CD4-positive, alpha-beta T cell (primary cell): ENCODE results near the gene MIDN. TPM values are rescaled to one million over a fixed set of nuclear protein-coding genes. Genes with fewer than 3 reads are reported as not detected.

Experiments used
- ATAC-seq: fragments of 200-7000 bp; cut with Tn5 transposase; one replicate; pipeline ENCODE4 v1.10.0; 2022; ENCODE audit warnings: mild to moderate bottlenecking; ENCODE audit not compliant: poor library complexity
- CTCF ChIA-PET: fragments of 350-600 bp; sonication (Branson Sonifier 250); formaldehyde crosslinking; loops from one replicate; lab custom pipeline; 2021; ENCODE audit warnings: antibody characterized with exemption, inconsistent platforms; lab: Charles Lee
- POLR2A ChIA-PET: fragments of 350-600 bp; sonication (Branson Sonifier 250); formaldehyde crosslinking; loops from one replicate; lab custom pipeline; 2021; ENCODE audit warnings: antibody characterized with exemption, inconsistent platforms; lab: Charles Lee
- DNase-seq, 14 experiments: peaks; one replicate each; pipeline ENCODE4 v3.0.0-alpha.2; 2013 to 2020; ENCODE audit warnings: mixed read lengths in 2 of 14
- H3K27ac ChIP-seq, 2 donors: one replicate each; pipeline versions ENCODE4 v1.5.1 to v1.7.0; 2013; ENCODE audit warnings: low read length in 2 of 2, low read depth in 1 of 2, mild to moderate bottlenecking in 1 of 2
- H3K27me3 ChIP-seq, 2 experiments: 1 replicate in 1 of 2; 2 replicates in 1 of 2; pipeline versions ENCODE4 v1.6.1 to v1.7.0; 2013; ENCODE audit warnings: low read length in 2 of 2, control low read depth in 1 of 2, mild to moderate bottlenecking in 1 of 2, moderate library complexity in 1 of 2; ENCODE audit not compliant: insufficient read depth in 2 of 2, control insufficient read depth in 1 of 2
- H3K36me3 ChIP-seq: one replicate; pipeline ENCODE4 v1.6.1; 2013; ENCODE audit warnings: low read length, control low read depth; ENCODE audit not compliant: insufficient read depth
- H3K4me1 ChIP-seq: one replicate; pipeline ENCODE4 v1.6.1; 2013; ENCODE audit warnings: low read length, control low read depth; ENCODE audit not compliant: insufficient read depth
- H3K4me3 ChIP-seq: one replicate; pipeline ENCODE4 v1.5.1; 2013; ENCODE audit warnings: mild to moderate bottlenecking, low read length, moderate library complexity
- H3K9me3 ChIP-seq, 2 experiments: 1 replicate in 1 of 2; 2 replicates in 1 of 2; pipeline versions ENCODE4 v1.6.1 to v1.7.0; 2013; ENCODE audit warnings: low read length in 2 of 2, mild to moderate bottlenecking in 2 of 2, control low read depth in 1 of 2, moderate library complexity in 1 of 2; ENCODE audit not compliant: control insufficient read depth in 1 of 2, insufficient read depth in 1 of 2
- H3K27ac Mint-ChIP-seq: one replicate; pipeline ENCODE4 v1.8.0; 2020; ENCODE audit warnings: mixed read lengths
- H3K27me3 Mint-ChIP-seq: one replicate; pipeline ENCODE4 v1.8.0; 2021; ENCODE audit warnings: mixed read lengths
- H3K36me3 Mint-ChIP-seq: one replicate; pipeline ENCODE4 v1.8.0; 2021; ENCODE audit warnings: low read depth, mixed read lengths
- H3K4me1 Mint-ChIP-seq: one replicate; pipeline ENCODE4 v1.8.0; 2021; ENCODE audit warnings: low read depth, mixed read lengths
- H3K4me3 Mint-ChIP-seq: one replicate; pipeline ENCODE4 v1.8.0; 2020; ENCODE audit warnings: mild to moderate bottlenecking, mixed read lengths
- H3K9me3 Mint-ChIP-seq: one replicate; pipeline ENCODE4 v1.8.0; 2020; ENCODE audit warnings: mixed read lengths
- intact Hi-C, 2 experiments: fragments of 100-400 bp; cut with DNase I in 1 of 2; cut with micrococcal nuclease in 1 of 2; formaldehyde crosslinking; loops; one replicate each; pipeline versions ENCODE4 v1.15.1 to v1.9.0; 2023 to 2025; cut with DNase I, micrococcal nuclease
- total RNA-seq, 174 experiments: library from RNA in 2 of 174; stranded (reverse) in 2 of 174; gene quantifications; one replicate each; pipeline ENCODE4 v1.2.3 and lab custom pipeline; 2021 to 2026
- TF ChIP-seq, protein P1 (sequence below): fragments of 200-600 bp; IDR thresholded peaks from one replicate; pipeline ENCODE4 v1.8.0; 2022; ENCODE audit warnings: antibody characterized with exemption, mild to moderate bottlenecking

The MIDN gene
- total RNA-seq, 2 experiments from 2014 or later: 214 to 228 TPM

DNA sequence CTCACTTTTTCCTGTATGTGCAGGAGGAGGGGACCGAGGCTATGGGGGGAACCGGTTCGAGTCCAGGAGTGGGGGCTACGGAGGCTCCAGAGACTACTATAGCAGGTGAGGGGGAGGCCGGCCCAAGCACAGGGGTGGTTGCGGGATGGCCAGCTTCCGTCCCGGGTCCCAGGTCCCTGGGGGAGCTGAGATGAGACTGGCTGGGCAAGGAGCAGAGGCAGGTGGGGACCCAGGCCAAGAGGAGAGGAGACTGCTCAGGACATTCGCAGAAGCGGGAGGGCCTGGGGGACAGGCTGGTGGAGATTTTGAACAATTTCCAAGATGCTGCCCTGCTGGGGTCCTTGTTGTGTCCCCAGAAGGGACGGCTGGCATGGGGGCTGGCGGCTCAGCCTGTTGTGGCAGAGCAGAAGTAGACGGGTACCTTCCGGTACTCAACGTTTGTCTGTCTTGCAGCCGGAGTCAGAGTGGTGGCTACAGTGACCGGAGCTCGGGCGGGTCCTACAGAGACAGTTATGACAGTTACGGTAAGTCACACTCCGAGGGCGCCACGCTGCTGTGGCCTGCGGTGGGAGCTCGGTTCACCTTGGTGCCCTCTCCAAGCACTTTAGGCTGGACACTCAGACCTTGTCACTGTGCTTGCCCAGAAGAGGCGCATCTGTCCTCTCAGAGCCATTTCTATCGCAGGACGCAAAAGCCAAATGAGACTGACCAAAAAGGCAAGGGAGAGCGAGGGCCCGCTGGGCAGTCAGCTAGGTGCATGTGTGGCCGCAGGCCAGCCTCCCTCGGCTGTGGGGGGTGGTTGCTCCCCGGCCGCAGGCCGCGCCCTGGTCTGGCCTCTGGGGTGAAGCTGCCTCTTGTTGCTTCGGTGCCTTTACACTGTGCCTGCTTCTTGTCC lies 23.4 kb downstream of the MIDN start:
- POLR2A ChIA-PET: interaction anchor here (1.3 to 1.9 kb wide), 3 partner anchors 19 to 243 kb away, joined by 3 to 6 read pairs (median 3); no protein-coding TSS in a partner anchor
- peak overlapping the region; percentile 94 for H3K4me3 Mint-ChIP-seq
- H3K27ac Mint-ChIP-seq: peak overlapping the region; percentile 82
- H3K27me3 Mint-ChIP-seq: no peaks in the 10 kb centered on the region
- DNase-seq (peak in 2 of 14 experiments; percentile 21 to 54), ATAC-seq (no peak)
- CTCF ChIA-PET: interaction anchor here (1.4 to 4.3 kb wide), 2 partner anchors 23 to 28 kb away, joined by 3 to 26 read pairs; no protein-coding TSS in a partner anchor
- H3K4me1 Mint-ChIP-seq: peaks cover 68% of the 10 kb centered on the region
- Histone ChIP-seq H3K27me3 (no peaks in the 10 kb centered on the region), H3K9me3 (no peaks in the 10 kb centered on the region), H3K4me3 (peak overlapping the region; percentile 99), H3K27ac (peak overlapping the region; percentile 15 to 18), H3K4me1 (peaks cover 88% of the 10 kb centered on the region), H3K36me3 (peaks cover 55% of the 10 kb centered on the region)
- intact Hi-C loops: loop anchor here (10.0 kb wide), 2 partner anchors 133 to 203 kb away; partner anchors contain the start of genes C19orf25 (in 1 of the 2), DAZAP1 (in 1 of the 2) and GAMT (in 1 of the 2)
- peaks cover 68% of the 10 kb centered on the region for H3K36me3 Mint-ChIP-seq
- H3K9me3 Mint-ChIP-seq: no peaks in the 10 kb centered on the region
- TF ChIP-seq, protein P1, sequence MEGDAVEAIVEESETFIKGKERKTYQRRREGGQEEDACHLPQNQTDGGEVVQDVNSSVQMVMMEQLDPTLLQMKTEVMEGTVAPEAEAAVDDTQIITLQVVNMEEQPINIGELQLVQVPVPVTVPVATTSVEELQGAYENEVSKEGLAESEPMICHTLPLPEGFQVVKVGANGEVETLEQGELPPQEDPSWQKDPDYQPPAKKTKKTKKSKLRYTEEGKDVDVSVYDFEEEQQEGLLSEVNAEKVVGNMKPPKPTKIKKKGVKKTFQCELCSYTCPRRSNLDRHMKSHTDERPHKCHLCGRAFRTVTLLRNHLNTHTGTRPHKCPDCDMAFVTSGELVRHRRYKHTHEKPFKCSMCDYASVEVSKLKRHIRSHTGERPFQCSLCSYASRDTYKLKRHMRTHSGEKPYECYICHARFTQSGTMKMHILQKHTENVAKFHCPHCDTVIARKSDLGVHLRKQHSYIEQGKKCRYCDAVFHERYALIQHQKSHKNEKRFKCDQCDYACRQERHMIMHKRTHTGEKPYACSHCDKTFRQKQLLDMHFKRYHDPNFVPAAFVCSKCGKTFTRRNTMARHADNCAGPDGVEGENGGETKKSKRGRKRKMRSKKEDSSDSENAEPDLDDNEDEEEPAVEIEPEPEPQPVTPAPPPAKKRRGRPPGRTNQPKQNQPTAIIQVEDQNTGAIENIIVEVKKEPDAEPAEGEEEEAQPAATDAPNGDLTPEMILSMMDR: no peak

DNA sequence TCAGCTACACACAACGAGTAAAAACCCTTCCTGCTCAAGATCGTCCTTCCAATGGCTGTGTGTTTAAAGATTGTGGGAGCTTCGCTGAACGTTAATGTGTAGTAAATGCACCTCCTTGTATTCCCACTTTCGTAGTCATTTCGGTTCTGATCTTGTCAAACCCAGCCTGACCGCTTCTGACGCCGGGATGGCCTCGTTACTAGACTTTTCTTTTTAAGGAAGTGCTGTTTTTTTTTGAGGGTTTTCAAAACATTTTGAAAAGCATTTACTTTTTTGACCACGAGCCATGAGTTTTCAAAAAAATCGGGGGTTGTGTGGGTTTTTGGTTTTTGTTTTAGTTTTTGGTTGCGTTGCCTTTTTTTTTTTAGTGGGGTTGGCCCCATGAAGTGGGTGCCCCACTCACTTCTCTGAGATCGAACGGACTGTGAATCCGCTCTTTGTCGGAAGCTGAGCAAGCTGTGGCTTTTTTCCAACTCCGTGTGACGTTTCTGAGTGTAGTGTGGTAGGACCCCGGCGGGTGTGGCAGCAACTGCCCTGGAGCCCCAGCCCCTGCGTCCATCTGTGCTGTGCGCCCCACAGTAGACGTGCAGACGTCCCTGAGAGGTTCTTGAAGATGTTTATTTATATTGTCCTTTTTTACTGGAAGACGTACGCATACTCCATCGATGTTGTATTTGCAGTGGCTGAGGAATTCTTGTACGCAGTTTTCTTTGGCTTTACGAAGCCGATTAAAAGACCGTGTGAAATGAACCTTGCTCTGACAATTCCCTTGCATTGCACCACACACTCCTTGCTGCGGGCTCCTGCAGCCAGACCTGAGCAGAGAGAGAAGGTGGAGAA lies 24.3 kb downstream of the MIDN start:
- DNase-seq (no peak), ATAC-seq (no peak)
- peaks cover 88% of the 10 kb centered on the region for H3K4me1 ChIP-seq
- H3K9me3 ChIP-seq: no peaks in the 10 kb centered on the region
- H3K36me3 Mint-ChIP-seq: peaks cover 73% of the 10 kb centered on the region
- no peaks in the 10 kb centered on the region for H3K27me3 ChIP-seq
- TF ChIP-seq, protein P1: no peak
- no peak overlapping the region for H3K4me3 ChIP-seq
- intact Hi-C loops: loop anchor here (10.0 kb wide), 2 partner anchors 132 to 202 kb away; partner anchors contain the start of genes C19orf25 (in 1 of the 2), DAZAP1 (in 1 of the 2) and GAMT (in 1 of the 2)
- peak overlapping the region; percentile 82 for H3K27ac Mint-ChIP-seq
- H3K27ac ChIP-seq: no peak overlapping the region
- peak overlapping the region; percentile 81 for H3K4me3 Mint-ChIP-seq
- H3K4me1 Mint-ChIP-seq: peaks cover 65% of the 10 kb centered on the region
- H3K27me3 Mint-ChIP-seq: no peaks in the 10 kb centered on the region
- H3K9me3 Mint-ChIP-seq: no peaks in the 10 kb centered on the region
- ChIA-PET CTCF (interaction anchor here (4.3 kb wide), 1 partner anchor 28 kb away, joined by 26 read pairs; no protein-coding TSS in a partner anchor), POLR2A (interaction anchor here (0.8 to 1.9 kb wide), 7 partner anchors 14 to 357 kb away, joined by 3 to 16 read pairs (median 4); no protein-coding TSS in a partner anchor)
- H3K36me3 ChIP-seq: peaks cover 62% of the 10 kb centered on the region
